ENCODE results near the gene DIS3L2. TPM values are rescaled to one million over a fixed set of nuclear protein-coding genes. Genes with fewer than 3 reads are reported as not detected.

DIS3L2 gene
- total and polyA plus RNA-seq, 2 experiments from 2014 or later, result 15.2 to 25.3 TPM

GRCh38 chr2:231932711-231932970 lies 28.9 kb upstream of the DIS3L2 start (continued):
- TF ChIP-seq REST (IDR thresholded peaks at IDR 0.05; ENCODE audit: unreplicated experiment) (no peak), EZH2phosphoT487 (IDR thresholded peaks at IDR 0.05; ENCODE audit: unreplicated experiment) (no peak), CTCF (conservative IDR thresholded peaks at IDR 0.05; ENCODE audit: low read depth in 2 of 2) (no peak), ZNF114 (CRISPR knock-in tag; IDR thresholded peaks at IDR 0.05) (no peak), ZNF331 (CRISPR knock-in tag; IDR thresholded peaks at IDR 0.05; ENCODE audit: low read depth) (no peak)

GRCh38 chr2:231932985-231933915 lies 28.3 kb upstream of the DIS3L2 start:
- Histone ChIP-seq H3F3A (replicated peaks; ENCODE audit: low read depth) (no peaks in the 10 kb centered on the region), H3K27me3 (ENCODE audit: insufficient read depth) (peaks cover 9% of the 10 kb centered on the region), H3K79me2 (replicated peaks; ENCODE audit: insufficient read depth) (no peaks in the 10 kb centered on the region), H4K20me1 (replicated peaks; ENCODE audit: insufficient read depth) (no peaks in the 10 kb centered on the region), H2AFZ (no peak overlapping the region), H3K36me3 (ENCODE audit: insufficient read depth) (no peaks in the 10 kb centered on the region), H3K27ac (ENCODE audit: low read depth) (no peak overlapping the region), H3K4me2 (no peak overlapping the region), H3K4me1 (ENCODE audit: insufficient read depth) (no peaks in the 10 kb centered on the region), H3K4me3 (no peak overlapping the region), H3K9me2 (ENCODE audit: insufficient read depth) (no peaks in the 10 kb centered on the region)
- Mint-ChIP-seq H3K27me3 (ENCODE audit: insufficient read depth, low read depth, poor library complexity) (peaks cover 20% of the 10 kb centered on the region), H3K27ac (no peak overlapping the region), H3K9me3 (no peaks in the 10 kb centered on the region), H3K4me3 (no peak overlapping the region), H3K4me1 (no peaks in the 10 kb centered on the region), H3K36me3 (ENCODE audit: low read depth) (no peaks in the 10 kb centered on the region)
- no peak for TF ChIP-seq EZH2 (IDR thresholded peaks at IDR 0.05; ENCODE audit: low read depth, unreplicated experiment)
- TF ChIP-seq JUNB (IDR thresholded peaks at IDR 0.05; ENCODE audit: unreplicated experiment), result no peak
- TF ChIP-seq CTCF (conservative IDR thresholded peaks at IDR 0.05; ENCODE audit: low read depth in 2 of 2), result peak in 1 of 2 experiments; percentile 30; a peak in 2 of 4 replicates
- DNase-seq (ENCODE audit: low spot score) (no peak), ATAC-seq (no peak)
